B cell (primary cell): ENCODE measurements around the gene CACNA2D1. TPM values are rescaled to one million over a fixed set of nuclear protein-coding genes. Genes with fewer than 3 reads are reported as not detected.

ENCODE experiments used
- ATAC-seq: fragments of 200-7000 bp; cut with Tn5 transposase; one replicate; pipeline ENCODE4 v1.10.0; 2021; ENCODE audit warnings: low read depth, mild to moderate bottlenecking, moderate number of reproducible peaks, moderate library complexity
- CTCF ChIA-PET: fragments of 350-600 bp; sonication (Branson Sonifier 250); formaldehyde crosslinking; loops from one replicate; lab custom pipeline; 2021; ENCODE audit warnings: antibody characterized with exemption, inconsistent platforms; lab: Charles Lee
- POLR2A ChIA-PET: fragments of 350-600 bp; sonication (Branson Sonifier 250); formaldehyde crosslinking; loops from one replicate; lab custom pipeline; 2021; ENCODE audit warnings: antibody characterized with exemption; lab: Charles Lee
- DNase-seq: peaks from one replicate; pipeline ENCODE4 v3.0.0; 2013
- H2AFZ ChIP-seq: 2 replicates; pipeline ENCODE4 v1.6.1; 2012; ENCODE audit warnings: mild to moderate bottlenecking, low read depth, low read length; ENCODE audit not compliant: insufficient read depth, poor library complexity, severe bottlenecking
- H3K27ac ChIP-seq, 2 donors: 1 replicate in 1 of 2; 2 replicates in 1 of 2; pipeline ENCODE4 v1.5.1; 2012 to 2013; ENCODE audit warnings: low read length in 2 of 2, mild to moderate bottlenecking in 2 of 2, moderate library complexity in 1 of 2
- H3K27me3 ChIP-seq, 4 experiments: fragments of 200-600 bp in 1 of 4; sonication (generic) in 1 of 4; replicated peaks in 1 of 4; 1 replicate in 2 of 4; 2 replicates in 2 of 4; pipeline versions ENCODE4 v1.6.1 to v1.7.0; 2013 to 2016; ENCODE audit warnings: low read length in 3 of 4, mild to moderate bottlenecking in 2 of 4, mixed read lengths in 1 of 4, moderate library complexity in 1 of 4; ENCODE audit not compliant: insufficient read depth in 4 of 4, control insufficient read depth in 3 of 4; ENCODE audit errors: control extremely low read depth in 1 of 4
- H3K36me3 ChIP-seq, 2 experiments: replicated peaks in 1 of 2; 1 replicate in 1 of 2; 2 replicates in 1 of 2; pipeline versions ENCODE4 v1.6.1 to v1.7.1; 2013; ENCODE audit warnings: low read length in 1 of 2; ENCODE audit not compliant: insufficient read depth in 2 of 2, control insufficient read depth in 1 of 2; ENCODE audit errors: control extremely low read depth in 1 of 2, extremely low read depth in 1 of 2
- H3K4me1 ChIP-seq, 2 donors: fragments of 200-600 bp in 1 of 2; sonication (generic) in 1 of 2; 1 replicate in 1 of 2; 2 replicates in 1 of 2; pipeline versions ENCODE4 v1.5.1 to v1.6.1; 2013 to 2017; ENCODE audit warnings: low read length in 2 of 2; ENCODE audit not compliant: control insufficient read depth in 2 of 2, insufficient read depth in 2 of 2
- H3K4me2 ChIP-seq: replicated peaks from 2 replicates; pipeline ENCODE3; 2012; ENCODE audit warnings: mild to moderate bottlenecking, low read depth, low read length; ENCODE audit not compliant: poor library complexity, severe bottlenecking
- H3K4me3 ChIP-seq, 5 experiments: fragments of 200-600 bp in 1 of 5; sonication (generic) in 1 of 5; 1 replicate in 3 of 5; 2 replicates in 2 of 5; pipeline versions ENCODE4 v1.5.1 to v1.7.0; 2011 to 2016; ENCODE audit warnings: low read length in 4 of 5, mild to moderate bottlenecking in 4 of 5, low read depth in 2 of 5, control low read depth in 1 of 5, moderate library complexity in 1 of 5; ENCODE audit not compliant: insufficient read depth in 1 of 5; ENCODE audit errors: control extremely low read depth in 1 of 5, extremely low read depth in 1 of 5
- H3K79me2 ChIP-seq: fragments of 200-600 bp; sonication (generic); one replicate; pipeline ENCODE4 v1.6.0; 2016; ENCODE audit warnings: low read length; ENCODE audit not compliant: control insufficient read depth, insufficient read depth
- H3K9ac ChIP-seq: fragments of 200-600 bp; sonication (generic); 2 replicates; pipeline ENCODE4 v1.6.1; 2017; ENCODE audit warnings: mild to moderate bottlenecking, low read length, moderate library complexity
- H3K9me3 ChIP-seq, 3 donors: one replicate each; pipeline versions ENCODE4 v1.6.1 to v1.7.1; 2013; ENCODE audit warnings: low read length in 2 of 3; ENCODE audit not compliant: control insufficient read depth in 2 of 3, insufficient read depth in 1 of 3; ENCODE audit errors: control extremely low read depth in 1 of 3
- H4K20me1 ChIP-seq: 2 replicates; pipeline ENCODE4 v1.6.0; 2012; ENCODE audit warnings: mild to moderate bottlenecking, low read length; ENCODE audit not compliant: insufficient read depth, control insufficient read depth, poor library complexity, severe bottlenecking
- H3K27ac Mint-ChIP-seq: one replicate; pipeline ENCODE4 v1.8.0; 2021; ENCODE audit warnings: mixed read lengths
- H3K27me3 Mint-ChIP-seq: one replicate; pipeline ENCODE4 v1.8.0; 2021; ENCODE audit warnings: mixed read lengths
- H3K4me1 Mint-ChIP-seq: one replicate; pipeline ENCODE4 v1.8.0; 2021; ENCODE audit warnings: mixed read lengths
- H3K4me3 Mint-ChIP-seq: one replicate; pipeline ENCODE4 v1.8.0; 2021; ENCODE audit warnings: mixed read lengths
- H3K9me3 Mint-ChIP-seq: one replicate; pipeline ENCODE4 v1.8.0; 2022; ENCODE audit warnings: mixed read lengths; ENCODE audit not compliant: insufficient read depth
- CTCF ChIP-seq: fragments of 200-600 bp; IDR thresholded peaks from one replicate; pipeline ENCODE4 v1.8.0; 2022; ENCODE audit warnings: antibody characterized with exemption, mild to moderate bottlenecking
- EZH2 ChIP-seq: IDR thresholded peaks from 2 replicates; pipeline ENCODE4 v1.6.1; 2012; ENCODE audit warnings: borderline replicate concordance, low read depth, mild to moderate bottlenecking, moderate library complexity, low read length; ENCODE audit not compliant: insufficient read depth, poor library complexity, severe bottlenecking
- WGBS: methylation state at CpG from one replicate; pipeline ENCODE4 v1.1.5; 2013; ENCODE audit warnings: missing lambda C conversion rate; ENCODE audit not compliant: insufficient coverage; 5-methylcytosine and 5-hydroxymethylcytosine counted together
- intact Hi-C: fragments of 100-400 bp; cut with micrococcal nuclease; formaldehyde crosslinking; loops from one replicate; pipeline ENCODE4 v1.10.0; 2022
- polyA plus RNA-seq: library from polyadenylated mRNA; depleted of rRNA; stranded (reverse); fragments of >200 nt; gene quantifications from 2 replicates; pipeline ENCODE4 v1.2.3, GENCODE V29; 2012
- total RNA-seq, 2 donors: library from RNA; stranded (reverse); fragments of 120-200 nt in 1 of 2; gene quantifications; 1 replicate in 1 of 2; 2 replicates in 1 of 2; pipeline versions ENCODE4 v1.2.3 to v1.2.4, GENCODE V29; 2013 to 2022

CACNA2D1 gene
- total and polyA plus RNA-seq, 2 donors (not counting 1 experiment from before 2014, with no cell fraction given) = not detected

GRCh38 chr7:82313269-82313668 is 130.3 kb downstream of the CACNA2D1 start:
- CTCF ChIA-PET = no interaction called here
- H3K27me3 Mint-ChIP-seq = no peaks in the 10 kb centered on the region
- intact Hi-C loops = no loop called here

GRCh38 chr7:82312646-82313045 is 130.9 kb downstream of the CACNA2D1 start:
- Mint-ChIP-seq H3K27me3 (no peaks in the 10 kb centered on the region), H3K27ac (no peak overlapping the region), H3K4me1 (no peaks in the 10 kb centered on the region), H3K4me3 (no peak overlapping the region), H3K9me3 (peaks cover 2% of the 10 kb centered on the region)
- Histone ChIP-seq H3K79me2 (no peaks in the 10 kb centered on the region), H3K4me3 (no peak overlapping the region), H4K20me1 (no peaks in the 10 kb centered on the region), H3K9ac (no peak overlapping the region), H3K27ac (no peak overlapping the region), H3K27me3 (no peaks in the 10 kb centered on the region), H3K4me1 (no peaks in the 10 kb centered on the region), H3K36me3 (no peaks in the 10 kb centered on the region), H2AFZ (no peak overlapping the region), H3K4me2 (no peak overlapping the region), H3K9me3 (peaks cover 0 to 8% (median 2%) of the 10 kb centered on the region in 3 donors)
- DNase-seq = no peak
- POLR2A ChIA-PET = no interaction called here
- TF ChIP-seq EZH2 = no peak
- TF ChIP-seq CTCF = no peak
- ATAC-seq = no peak
- WGBS = 97% methylated on average over 5 of the region's 5 CpGs
- intact Hi-C loops = no loop called here
- CTCF ChIA-PET = no interaction called here

More at GRCh38 chr7:82313269-82313668, 130.3 kb downstream of the CACNA2D1 start:
- no peaks in the 10 kb centered on the region for H4K20me1 ChIP-seq
- H3K27ac ChIP-seq = no peak overlapping the region
- Mint-ChIP-seq H3K4me3 (no peak overlapping the region), H3K9me3 (peaks cover 2% of the 10 kb centered on the region), H3K4me1 (no peaks in the 10 kb centered on the region), H3K27ac (no peak overlapping the region)
- peaks cover 0 to 8% (median 2%) of the 10 kb centered on the region in 3 donors for H3K9me3 ChIP-seq
- TF ChIP-seq EZH2 (no peak), CTCF (no peak)
- H3K79me2 ChIP-seq = no peaks in the 10 kb centered on the region
- POLR2A ChIA-PET = no interaction called here
- no peaks in the 10 kb centered on the region for H3K27me3 ChIP-seq
- no peak overlapping the region for H3K4me3 ChIP-seq
- ATAC-seq (no peak), DNase-seq (no peak)
- H3K36me3 ChIP-seq = no peaks in the 10 kb centered on the region
- H3K4me1 ChIP-seq = no peaks in the 10 kb centered on the region
- WGBS = no CpG with 5 or more reads among the region's 1 CpG
- H3K4me2 ChIP-seq = no peak overlapping the region
- H2AFZ ChIP-seq = no peak overlapping the region
- no peak overlapping the region for H3K9ac ChIP-seq
